ENCODE results near the gene KLHL22. TPM values are rescaled to one million over a fixed set of nuclear protein-coding genes. Genes with fewer than 3 reads are reported as not detected.

KLHL22 gene
- total and polyA plus RNA-seq, 2 of the 8 experiments (the other 6 are each of a cell fraction or from before 2014, with no cell fraction given): 9.4 to 16.2 TPM

DNA sequence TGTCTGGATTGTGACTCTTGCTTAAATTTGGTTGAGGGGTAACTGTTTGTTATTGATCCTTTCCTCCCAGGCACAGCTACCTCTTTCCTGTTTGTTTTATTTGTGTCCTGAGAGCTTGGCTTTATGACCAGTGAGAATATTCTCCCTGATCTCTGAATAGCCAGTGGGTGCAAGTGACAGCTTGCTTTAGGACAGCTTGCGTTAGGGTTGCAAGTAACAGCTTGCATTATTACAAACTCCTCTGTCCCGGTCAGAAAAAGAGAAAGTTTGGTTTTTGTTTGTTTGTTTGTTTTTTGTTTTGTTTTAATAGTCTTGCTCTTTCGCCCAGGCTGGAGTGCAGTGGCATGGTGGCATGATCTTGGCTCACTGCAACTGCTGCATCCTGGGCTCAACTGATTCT is 3.3 kb upstream of the KLHL22 start (continued):
- TF ChIP-seq, protein P1, sequence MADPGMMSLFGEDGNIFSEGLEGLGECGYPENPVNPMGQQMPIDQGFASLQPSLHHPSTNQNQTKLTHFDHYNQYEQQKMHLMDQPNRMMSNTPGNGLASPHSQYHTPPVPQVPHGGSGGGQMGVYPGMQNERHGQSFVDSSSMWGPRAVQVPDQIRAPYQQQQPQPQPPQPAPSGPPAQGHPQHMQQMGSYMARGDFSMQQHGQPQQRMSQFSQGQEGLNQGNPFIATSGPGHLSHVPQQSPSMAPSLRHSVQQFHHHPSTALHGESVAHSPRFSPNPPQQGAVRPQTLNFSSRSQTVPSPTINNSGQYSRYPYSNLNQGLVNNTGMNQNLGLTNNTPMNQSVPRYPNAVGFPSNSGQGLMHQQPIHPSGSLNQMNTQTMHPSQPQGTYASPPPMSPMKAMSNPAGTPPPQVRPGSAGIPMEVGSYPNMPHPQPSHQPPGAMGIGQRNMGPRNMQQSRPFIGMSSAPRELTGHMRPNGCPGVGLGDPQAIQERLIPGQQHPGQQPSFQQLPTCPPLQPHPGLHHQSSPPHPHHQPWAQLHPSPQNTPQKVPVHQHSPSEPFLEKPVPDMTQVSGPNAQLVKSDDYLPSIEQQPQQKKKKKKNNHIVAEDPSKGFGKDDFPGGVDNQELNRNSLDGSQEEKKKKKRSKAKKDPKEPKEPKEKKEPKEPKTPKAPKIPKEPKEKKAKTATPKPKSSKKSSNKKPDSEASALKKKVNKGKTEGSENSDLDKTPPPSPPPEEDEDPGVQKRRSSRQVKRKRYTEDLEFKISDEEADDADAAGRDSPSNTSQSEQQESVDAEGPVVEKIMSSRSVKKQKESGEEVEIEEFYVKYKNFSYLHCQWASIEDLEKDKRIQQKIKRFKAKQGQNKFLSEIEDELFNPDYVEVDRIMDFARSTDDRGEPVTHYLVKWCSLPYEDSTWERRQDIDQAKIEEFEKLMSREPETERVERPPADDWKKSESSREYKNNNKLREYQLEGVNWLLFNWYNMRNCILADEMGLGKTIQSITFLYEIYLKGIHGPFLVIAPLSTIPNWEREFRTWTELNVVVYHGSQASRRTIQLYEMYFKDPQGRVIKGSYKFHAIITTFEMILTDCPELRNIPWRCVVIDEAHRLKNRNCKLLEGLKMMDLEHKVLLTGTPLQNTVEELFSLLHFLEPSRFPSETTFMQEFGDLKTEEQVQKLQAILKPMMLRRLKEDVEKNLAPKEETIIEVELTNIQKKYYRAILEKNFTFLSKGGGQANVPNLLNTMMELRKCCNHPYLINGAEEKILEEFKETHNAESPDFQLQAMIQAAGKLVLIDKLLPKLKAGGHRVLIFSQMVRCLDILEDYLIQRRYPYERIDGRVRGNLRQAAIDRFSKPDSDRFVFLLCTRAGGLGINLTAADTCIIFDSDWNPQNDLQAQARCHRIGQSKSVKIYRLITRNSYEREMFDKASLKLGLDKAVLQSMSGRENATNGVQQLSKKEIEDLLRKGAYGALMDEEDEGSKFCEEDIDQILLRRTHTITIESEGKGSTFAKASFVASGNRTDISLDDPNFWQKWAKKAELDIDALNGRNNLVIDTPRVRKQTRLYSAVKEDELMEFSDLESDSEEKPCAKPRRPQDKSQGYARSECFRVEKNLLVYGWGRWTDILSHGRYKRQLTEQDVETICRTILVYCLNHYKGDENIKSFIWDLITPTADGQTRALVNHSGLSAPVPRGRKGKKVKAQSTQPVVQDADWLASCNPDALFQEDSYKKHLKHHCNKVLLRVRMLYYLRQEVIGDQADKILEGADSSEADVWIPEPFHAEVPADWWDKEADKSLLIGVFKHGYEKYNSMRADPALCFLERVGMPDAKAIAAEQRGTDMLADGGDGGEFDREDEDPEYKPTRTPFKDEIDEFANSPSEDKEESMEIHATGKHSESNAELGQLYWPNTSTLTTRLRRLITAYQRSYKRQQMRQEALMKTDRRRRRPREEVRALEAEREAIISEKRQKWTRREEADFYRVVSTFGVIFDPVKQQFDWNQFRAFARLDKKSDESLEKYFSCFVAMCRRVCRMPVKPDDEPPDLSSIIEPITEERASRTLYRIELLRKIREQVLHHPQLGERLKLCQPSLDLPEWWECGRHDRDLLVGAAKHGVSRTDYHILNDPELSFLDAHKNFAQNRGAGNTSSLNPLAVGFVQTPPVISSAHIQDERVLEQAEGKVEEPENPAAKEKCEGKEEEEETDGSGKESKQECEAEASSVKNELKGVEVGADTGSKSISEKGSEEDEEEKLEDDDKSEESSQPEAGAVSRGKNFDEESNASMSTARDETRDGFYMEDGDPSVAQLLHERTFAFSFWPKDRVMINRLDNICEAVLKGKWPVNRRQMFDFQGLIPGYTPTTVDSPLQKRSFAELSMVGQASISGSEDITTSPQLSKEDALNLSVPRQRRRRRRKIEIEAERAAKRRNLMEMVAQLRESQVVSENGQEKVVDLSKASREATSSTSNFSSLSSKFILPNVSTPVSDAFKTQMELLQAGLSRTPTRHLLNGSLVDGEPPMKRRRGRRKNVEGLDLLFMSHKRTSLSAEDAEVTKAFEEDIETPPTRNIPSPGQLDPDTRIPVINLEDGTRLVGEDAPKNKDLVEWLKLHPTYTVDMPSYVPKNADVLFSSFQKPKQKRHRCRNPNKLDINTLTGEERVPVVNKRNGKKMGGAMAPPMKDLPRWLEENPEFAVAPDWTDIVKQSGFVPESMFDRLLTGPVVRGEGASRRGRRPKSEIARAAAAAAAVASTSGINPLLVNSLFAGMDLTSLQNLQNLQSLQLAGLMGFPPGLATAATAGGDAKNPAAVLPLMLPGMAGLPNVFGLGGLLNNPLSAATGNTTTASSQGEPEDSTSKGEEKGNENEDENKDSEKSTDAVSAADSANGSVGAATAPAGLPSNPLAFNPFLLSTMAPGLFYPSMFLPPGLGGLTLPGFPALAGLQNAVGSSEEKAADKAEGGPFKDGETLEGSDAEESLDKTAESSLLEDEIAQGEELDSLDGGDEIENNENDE (IDR thresholded peaks at IDR 0.05; ENCODE audit: insufficient replicate concordance, low read length): no peak
- TF ChIP-seq, protein P2, sequence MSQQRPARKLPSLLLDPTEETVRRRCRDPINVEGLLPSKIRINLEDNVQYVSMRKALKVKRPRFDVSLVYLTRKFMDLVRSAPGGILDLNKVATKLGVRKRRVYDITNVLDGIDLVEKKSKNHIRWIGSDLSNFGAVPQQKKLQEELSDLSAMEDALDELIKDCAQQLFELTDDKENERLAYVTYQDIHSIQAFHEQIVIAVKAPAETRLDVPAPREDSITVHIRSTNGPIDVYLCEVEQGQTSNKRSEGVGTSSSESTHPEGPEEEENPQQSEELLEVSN (IDR thresholded peaks at IDR 0.05): no peak
- no peak for TF ChIP-seq POLR2AphosphoS5 (IDR thresholded peaks at IDR 0.05; ENCODE audit: low read depth, low read length)
- TF ChIP-seq BCL11A (IDR thresholded peaks at IDR 0.05; ENCODE audit: low read depth in 2 of 2, low read length in 2 of 2): no peak
- no peak for TF ChIP-seq ASH2L (IDR thresholded peaks at IDR 0.05; ENCODE audit: low read length)
- no peak for TF ChIP-seq CHD1 (IDR thresholded peaks at IDR 0.05; ENCODE audit: low read depth, low read length)
- TF ChIP-seq RFX5 (IDR thresholded peaks at IDR 0.05; ENCODE audit: borderline replicate concordance, low read depth, low read length): no peak
- TF ChIP-seq SIRT6 (IDR thresholded peaks at IDR 0.05; ENCODE audit: low read length): no peak
- TF ChIP-seq, protein P3, sequence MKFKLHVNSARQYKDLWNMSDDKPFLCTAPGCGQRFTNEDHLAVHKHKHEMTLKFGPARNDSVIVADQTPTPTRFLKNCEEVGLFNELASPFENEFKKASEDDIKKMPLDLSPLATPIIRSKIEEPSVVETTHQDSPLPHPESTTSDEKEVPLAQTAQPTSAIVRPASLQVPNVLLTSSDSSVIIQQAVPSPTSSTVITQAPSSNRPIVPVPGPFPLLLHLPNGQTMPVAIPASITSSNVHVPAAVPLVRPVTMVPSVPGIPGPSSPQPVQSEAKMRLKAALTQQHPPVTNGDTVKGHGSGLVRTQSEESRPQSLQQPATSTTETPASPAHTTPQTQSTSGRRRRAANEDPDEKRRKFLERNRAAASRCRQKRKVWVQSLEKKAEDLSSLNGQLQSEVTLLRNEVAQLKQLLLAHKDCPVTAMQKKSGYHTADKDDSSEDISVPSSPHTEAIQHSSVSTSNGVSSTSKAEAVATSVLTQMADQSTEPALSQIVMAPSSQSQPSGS (IDR thresholded peaks at IDR 0.05; ENCODE audit: low read length): no peak
- no peak for TF ChIP-seq SIN3A (conservative IDR thresholded peaks at IDR 0.05 in 1 of 2, IDR thresholded peaks at IDR 0.05 in 1 of 2; ENCODE audit: low read depth in 1 of 2, low read length in 2 of 2)

Data from H1 (cell line).